Thyroid gland (tissue), 4 donors: ENCODE results near the gene MYEF2. TPM values are rescaled to one million over a fixed set of nuclear protein-coding genes. Genes with fewer than 3 reads are reported as not detected.

Experiments
- DNase-seq, 2 donors: peaks; one replicate each; pipeline ENCODE4 v3.0.0-alpha.2; 2019
- H3K27ac ChIP-seq, 3 donors: fragments of 200-600 bp; sonication (generic); 1 replicate in 2 of 3; 2 replicates in 1 of 3; pipeline ENCODE4 v1.5.1; 2016 to 2019; ENCODE audit warnings: mild to moderate bottlenecking in 1 of 3, moderate library complexity in 1 of 3
- H3K27me3 ChIP-seq: fragments of 200-600 bp; sonication (generic); one replicate; pipeline ENCODE4 v1.5.1; 2019
- H3K36me3 ChIP-seq, 2 donors: fragments of 200-600 bp; sonication (generic); one replicate each; pipeline ENCODE4 v1.5.1; 2016 to 2019
- H3K4me1 ChIP-seq, 2 donors: fragments of 200-600 bp; sonication (generic); one replicate each; pipeline ENCODE4 v1.5.1; 2017 to 2019
- H3K4me3 ChIP-seq, 3 donors: fragments of 200-600 bp; sonication (generic); replicated peaks in 1 of 3; 1 replicate in 2 of 3; 2 replicates in 1 of 3; pipeline ENCODE4 v1.5.1; 2016; ENCODE audit warnings: mild to moderate bottlenecking in 1 of 3
- H3K9me3 ChIP-seq: fragments of 200-600 bp; sonication (generic); one replicate; pipeline ENCODE4 v1.5.1; 2017
- POLR2A ChIP-seq, 2 donors: fragments of 450-650 bp; IDR thresholded peaks; one replicate each; pipeline ENCODE4 v1.6.1; 2017; ENCODE audit warnings: antibody characterized with exemption in 2 of 2, mild to moderate bottlenecking in 2 of 2, moderate library complexity in 1 of 2
- WGBS, 2 donors: methylation state at CpG; one replicate each; pipeline ENCODE4 v1.1.5; 2017; 5-methylcytosine and 5-hydroxymethylcytosine counted together
- intact Hi-C: fragments of 100-400 bp; cut with DNase I; formaldehyde crosslinking; loops from one replicate; pipeline ENCODE4 v1.15.1; 2023
- total RNA-seq, 4 donors: library from RNA; depleted of rRNA; stranded (reverse); fragments of >200 nt; gene quantifications; one replicate each; pipeline ENCODE4 v1.2.3, GENCODE V29; 2016
- TF ChIP-seq, protein P1 (sequence below), 6 experiments: fragments of 200-600 bp in 3 of 6; fragments of 450-650 bp in 3 of 6; sonication (generic) in 3 of 6; IDR thresholded peaks; one replicate each; pipeline ENCODE4 v1.5.1; 2016 to 2019; ENCODE audit warnings: antibody characterized with exemption in 6 of 6, mild to moderate bottlenecking in 2 of 6, inconsistent platforms in 1 of 6, moderate library complexity in 1 of 6

MYEF2 gene
- total RNA-seq, 4 donors from 2014 or later: 6.4 to 19.4 (median 11.9) TPM

- Histone ChIP-seq H3K27me3 (no peaks in the 10 kb centered on the region), H3K4me3 (no peak overlapping the region), H3K4me1 (no peaks in the 10 kb centered on the region), H3K27ac (no peak overlapping the region), H3K9me3 (no peaks in the 10 kb centered on the region), H3K36me3 (no peaks in the 10 kb centered on the region)
- 3 to 6% methylated on average over 15 of the region's 15 CpGs for WGBS, 2 donors
- peak; percentile 59 to 84 for DNase-seq
- no peak for TF ChIP-seq POLR2A (IDR thresholded peaks at IDR 0.05)
- TF ChIP-seq, protein P1, sequence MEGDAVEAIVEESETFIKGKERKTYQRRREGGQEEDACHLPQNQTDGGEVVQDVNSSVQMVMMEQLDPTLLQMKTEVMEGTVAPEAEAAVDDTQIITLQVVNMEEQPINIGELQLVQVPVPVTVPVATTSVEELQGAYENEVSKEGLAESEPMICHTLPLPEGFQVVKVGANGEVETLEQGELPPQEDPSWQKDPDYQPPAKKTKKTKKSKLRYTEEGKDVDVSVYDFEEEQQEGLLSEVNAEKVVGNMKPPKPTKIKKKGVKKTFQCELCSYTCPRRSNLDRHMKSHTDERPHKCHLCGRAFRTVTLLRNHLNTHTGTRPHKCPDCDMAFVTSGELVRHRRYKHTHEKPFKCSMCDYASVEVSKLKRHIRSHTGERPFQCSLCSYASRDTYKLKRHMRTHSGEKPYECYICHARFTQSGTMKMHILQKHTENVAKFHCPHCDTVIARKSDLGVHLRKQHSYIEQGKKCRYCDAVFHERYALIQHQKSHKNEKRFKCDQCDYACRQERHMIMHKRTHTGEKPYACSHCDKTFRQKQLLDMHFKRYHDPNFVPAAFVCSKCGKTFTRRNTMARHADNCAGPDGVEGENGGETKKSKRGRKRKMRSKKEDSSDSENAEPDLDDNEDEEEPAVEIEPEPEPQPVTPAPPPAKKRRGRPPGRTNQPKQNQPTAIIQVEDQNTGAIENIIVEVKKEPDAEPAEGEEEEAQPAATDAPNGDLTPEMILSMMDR (IDR thresholded peaks at IDR 0.05): no peak
- intact Hi-C loops: no loop called here
Measured at GRCh38 chr15:48190932-48191573, 13.0 kb upstream of the MYEF2 start.

DNA sequence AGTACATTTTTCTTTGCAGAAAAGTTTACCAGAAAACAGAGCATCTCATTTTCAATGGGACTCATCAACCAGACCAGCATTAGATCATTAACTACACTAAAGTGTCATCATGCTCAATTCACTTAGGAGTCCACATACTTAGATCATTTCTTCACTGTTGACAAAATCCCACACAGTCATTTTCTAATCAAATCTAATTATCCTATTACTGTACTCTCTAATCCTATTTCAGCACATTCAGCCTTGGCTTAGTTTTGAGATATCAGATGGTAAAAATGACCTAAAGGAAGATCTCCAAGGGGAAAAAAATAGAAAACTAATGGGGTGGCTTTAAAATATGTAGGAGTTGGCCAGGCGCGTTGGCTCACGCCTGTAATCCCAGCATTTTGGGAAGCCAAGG, 8.2 kb upstream of the MYEF2 start:
- 88 to 91% methylated on average over 3 of the region's 3 CpGs for WGBS, 2 donors
- no peak for DNase-seq

GRCh38 chr15:48185529-48185928, 7.4 kb upstream of the MYEF2 start:
- Histone ChIP-seq H3K4me1 (no peaks in the 10 kb centered on the region), H3K9me3 (no peaks in the 10 kb centered on the region), H3K27ac (no peak overlapping the region), H3K27me3 (no peaks in the 10 kb centered on the region), H3K4me3 (no peak overlapping the region), H3K36me3 (no peaks in the 10 kb centered on the region)
- TF ChIP-seq POLR2A (IDR thresholded peaks at IDR 0.05): no peak
- intact Hi-C loops: no loop called here
- DNase-seq: no peak
- 76 to 86% methylated on average over 3 of the region's 3 CpGs for WGBS, 2 donors

More for the DNA sequence above, 8.2 kb upstream of the MYEF2 start:
- no peak overlapping the region for H3K27ac ChIP-seq
- H3K4me3 ChIP-seq: no peak overlapping the region
- TF ChIP-seq, protein P1 (IDR thresholded peaks at IDR 0.05): no peak
- TF ChIP-seq POLR2A (IDR thresholded peaks at IDR 0.05): no peak
- H3K9me3 ChIP-seq: no peaks in the 10 kb centered on the region
- H3K4me1 ChIP-seq: no peaks in the 10 kb centered on the region
- H3K36me3 ChIP-seq: no peaks in the 10 kb centered on the region
- no peaks in the 10 kb centered on the region for H3K27me3 ChIP-seq
- intact Hi-C loops: no loop called here

DNA sequence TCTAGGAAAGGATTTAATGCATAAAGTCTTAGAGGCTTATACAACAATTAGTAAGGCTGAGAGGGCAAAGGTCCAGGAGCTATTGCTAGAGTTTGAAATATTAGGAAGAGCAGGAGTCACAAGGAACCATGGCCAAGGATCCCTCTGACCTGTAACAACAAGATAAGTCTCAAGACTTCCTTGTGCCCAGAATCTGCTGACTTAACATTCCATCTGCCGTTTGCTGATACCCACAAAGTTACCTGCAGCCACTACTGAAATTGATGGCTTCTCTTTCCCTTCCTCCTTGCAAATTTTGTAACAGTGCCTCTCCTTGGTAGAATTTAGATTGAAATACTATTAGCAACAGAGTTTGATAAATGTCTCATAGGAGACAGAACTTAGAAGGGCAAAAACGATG, 4.7 kb upstream of the MYEF2 start:
- no peak for TF ChIP-seq POLR2A (IDR thresholded peaks at IDR 0.05)
- TF ChIP-seq, protein P1 (IDR thresholded peaks at IDR 0.05): no peak
- intact Hi-C loops: no loop called here
- WGBS, 2 donors: 47 to 55% methylated on average over 2 of the region's 2 CpGs

GRCh38 chr15:48178648-48178931, 495 bp upstream of the MYEF2 start:
- TF ChIP-seq, protein P1 (IDR thresholded peaks at IDR 0.05): no peak
- TF ChIP-seq POLR2A (IDR thresholded peaks at IDR 0.05): no peak
- H3K9me3 ChIP-seq: no peaks in the 10 kb centered on the region
- WGBS, 2 donors: 85 to 93% methylated on average over 1 of the region's 1 CpG
- no peak for DNase-seq
- no peaks in the 10 kb centered on the region for H3K27me3 ChIP-seq
- no peak overlapping the region for H3K4me3 ChIP-seq
- intact Hi-C loops: no loop called here
- H3K27ac ChIP-seq: no peak overlapping the region
- H3K4me1 ChIP-seq: peaks cover 0 to 12% of the 10 kb centered on the region in 2 donors
- H3K36me3 ChIP-seq: no peaks in the 10 kb centered on the region

More for the DNA sequence above, 4.7 kb upstream of the MYEF2 start:
- no peak for DNase-seq
- Histone ChIP-seq H3K27me3 (no peaks in the 10 kb centered on the region), H3K4me3 (no peak overlapping the region), H3K9me3 (no peaks in the 10 kb centered on the region), H3K27ac (no peak overlapping the region), H3K4me1 (peaks cover 0 to 9% of the 10 kb centered on the region in 2 donors), H3K36me3 (no peaks in the 10 kb centered on the region)
